HG02870 (cell line): ENCODE results near the gene CLDN3.
"Not testable (repeated sequence)": the region's sequence is repeated elsewhere in the genome, so short reads cannot be mapped to it uniquely, and the experiment has no call there.

Experiments used
- ATAC-seq: cut with Tn5 transposase; IDR thresholded peaks from one replicate; pipeline ENCODE4 v1.9.1; 2021; ENCODE audit warnings: mild to moderate bottlenecking, moderate library complexity; ENCODE audit not compliant: unreplicated experiment

Gene CLDN3

GRCh38 chr7:73737491-73738219 is 32.4 kb downstream of the CLDN3 start:
- ATAC-seq, result no peak

- no peak for ATAC-seq
Measured at GRCh38 chr7:73736885-73737284, 33.2 kb downstream of the CLDN3 start.

- no peak for ATAC-seq
Measured at GRCh38 chr7:73735528-73735905, 34.6 kb downstream of the CLDN3 start.

GRCh38 chr7:73734619-73735527 is 35.2 kb downstream of the CLDN3 start:
- peak; percentile 31 for ATAC-seq

GRCh38 chr7:73732397-73732796 is 37.7 kb downstream of the CLDN3 start:
- ATAC-seq, result no peak

GRCh38 chr7:73730485-73730884 is 39.6 kb downstream of the CLDN3 start:
- ATAC-seq, result no peak

- no peak for ATAC-seq
Measured at GRCh38 chr7:73728551-73728950, 41.5 kb downstream of the CLDN3 start.

- no peak for ATAC-seq
Measured at GRCh38 chr7:73727952-73728351, 42.1 kb downstream of the CLDN3 start.

- ATAC-seq, result no peak
Measured at GRCh38 chr7:73726083-73726466, 44.0 kb downstream of the CLDN3 start.

GRCh38 chr7:73723813-73724212 is 46.3 kb downstream of the CLDN3 start:
- no peak for ATAC-seq

GRCh38 chr7:73722785-73723184 is 47.3 kb downstream of the CLDN3 start:
- ATAC-seq, result no peak

GRCh38 chr7:73722182-73722581 is 47.9 kb downstream of the CLDN3 start:
- not testable (repeated sequence) for ATAC-seq

GRCh38 chr7:73721377-73721817 is 48.7 kb downstream of the CLDN3 start:
- ATAC-seq, result no peak

- ATAC-seq, result not testable (repeated sequence)
Measured at GRCh38 chr7:73720443-73720842, 49.6 kb downstream of the CLDN3 start.

GRCh38 chr7:73719806-73720169 is 50.3 kb downstream of the CLDN3 start:
- no peak for ATAC-seq
